C4-2B (cell line): ENCODE measurements around the gene LMNTD2.

Experiments
- ZFX ChIP-seq: fragments of 450-650 bp; IDR thresholded peaks from 2 replicates; pipeline ENCODE4 v1.6.1; 2017
- TF ChIP-seq, protein P1 (sequence below): fragments of 450-650 bp; conservative IDR thresholded peaks from 2 replicates; pipeline ENCODE4 v1.5.1; 2017; ENCODE audit warnings: mild to moderate bottlenecking

DNA sequence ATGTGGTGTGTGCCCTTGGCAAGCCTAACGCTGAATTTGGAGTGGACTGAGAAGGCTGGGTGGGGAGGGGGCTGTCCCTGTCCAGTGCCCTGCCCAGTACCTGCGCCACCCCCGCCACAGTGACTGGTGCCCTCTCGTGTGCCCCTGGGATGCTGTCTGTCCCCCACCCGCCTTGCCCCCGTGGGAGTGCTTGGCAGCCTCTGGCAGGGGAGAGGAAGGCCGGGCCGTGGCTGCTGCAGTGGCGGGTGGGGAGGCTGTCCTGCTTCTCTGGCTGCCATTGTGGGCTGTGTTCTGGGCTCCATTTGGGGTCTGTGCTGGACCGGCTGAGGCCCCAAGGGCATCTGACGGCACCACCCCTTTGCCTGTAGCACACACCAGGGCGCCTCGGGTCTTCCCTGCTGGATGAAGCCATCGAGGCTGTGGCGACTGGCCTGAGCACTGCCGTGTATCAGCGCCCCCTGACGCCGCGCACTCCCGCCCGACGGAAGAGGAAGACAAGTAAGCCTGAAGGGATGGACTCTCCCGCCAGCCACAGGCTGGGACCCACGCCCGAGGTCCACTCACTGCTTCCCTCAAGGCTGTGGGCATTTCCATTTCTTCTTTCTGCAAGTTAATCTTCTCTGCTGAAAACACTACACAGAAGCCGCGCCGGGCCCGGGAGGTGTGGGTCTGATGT is 37.6 kb upstream of the LMNTD2 start:
- TF ChIP-seq, protein P1, sequence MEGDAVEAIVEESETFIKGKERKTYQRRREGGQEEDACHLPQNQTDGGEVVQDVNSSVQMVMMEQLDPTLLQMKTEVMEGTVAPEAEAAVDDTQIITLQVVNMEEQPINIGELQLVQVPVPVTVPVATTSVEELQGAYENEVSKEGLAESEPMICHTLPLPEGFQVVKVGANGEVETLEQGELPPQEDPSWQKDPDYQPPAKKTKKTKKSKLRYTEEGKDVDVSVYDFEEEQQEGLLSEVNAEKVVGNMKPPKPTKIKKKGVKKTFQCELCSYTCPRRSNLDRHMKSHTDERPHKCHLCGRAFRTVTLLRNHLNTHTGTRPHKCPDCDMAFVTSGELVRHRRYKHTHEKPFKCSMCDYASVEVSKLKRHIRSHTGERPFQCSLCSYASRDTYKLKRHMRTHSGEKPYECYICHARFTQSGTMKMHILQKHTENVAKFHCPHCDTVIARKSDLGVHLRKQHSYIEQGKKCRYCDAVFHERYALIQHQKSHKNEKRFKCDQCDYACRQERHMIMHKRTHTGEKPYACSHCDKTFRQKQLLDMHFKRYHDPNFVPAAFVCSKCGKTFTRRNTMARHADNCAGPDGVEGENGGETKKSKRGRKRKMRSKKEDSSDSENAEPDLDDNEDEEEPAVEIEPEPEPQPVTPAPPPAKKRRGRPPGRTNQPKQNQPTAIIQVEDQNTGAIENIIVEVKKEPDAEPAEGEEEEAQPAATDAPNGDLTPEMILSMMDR = no peak
- TF ChIP-seq ZFX = no peak
